ENCODE data around the gene SNRPA.

The SNRPA gene

DNA sequence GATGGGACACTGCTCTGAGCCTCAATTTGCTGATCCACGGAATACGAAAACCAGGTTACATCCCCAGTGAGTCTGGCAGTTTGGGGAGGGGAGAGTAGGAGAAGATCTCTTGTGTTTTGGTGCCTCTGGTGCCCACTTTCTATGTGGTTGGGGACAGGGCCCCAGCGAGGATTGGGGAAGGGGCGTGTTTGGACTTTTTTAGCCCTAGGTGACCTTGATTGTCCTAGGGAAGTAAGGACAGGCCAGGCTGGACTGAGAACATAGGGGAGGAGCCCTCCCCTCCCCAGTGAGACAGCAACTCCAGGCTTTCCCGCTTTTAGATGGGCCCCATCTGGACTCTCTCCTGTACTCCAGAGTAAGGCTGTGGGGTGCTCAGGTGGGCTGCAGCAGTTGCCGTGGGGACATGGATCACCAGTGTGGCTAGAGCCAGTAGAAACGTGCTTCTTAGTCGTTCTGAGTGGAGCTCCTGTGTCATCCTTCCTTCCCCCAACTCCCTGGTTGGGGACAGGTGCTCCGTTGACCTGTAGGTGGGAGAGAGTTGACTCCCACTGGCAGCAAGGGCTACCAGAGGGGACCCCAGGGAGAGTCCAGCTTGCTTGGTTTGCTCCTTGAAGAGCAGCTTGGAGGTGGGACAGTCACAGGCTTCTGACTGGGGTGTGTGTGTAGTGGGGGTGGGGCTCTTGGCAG is 52.3 kb downstream of the SNRPA start:
- no peak for DNase-seq (ENCODE audit: low read depth)
- TF ChIP-seq, protein P1, sequence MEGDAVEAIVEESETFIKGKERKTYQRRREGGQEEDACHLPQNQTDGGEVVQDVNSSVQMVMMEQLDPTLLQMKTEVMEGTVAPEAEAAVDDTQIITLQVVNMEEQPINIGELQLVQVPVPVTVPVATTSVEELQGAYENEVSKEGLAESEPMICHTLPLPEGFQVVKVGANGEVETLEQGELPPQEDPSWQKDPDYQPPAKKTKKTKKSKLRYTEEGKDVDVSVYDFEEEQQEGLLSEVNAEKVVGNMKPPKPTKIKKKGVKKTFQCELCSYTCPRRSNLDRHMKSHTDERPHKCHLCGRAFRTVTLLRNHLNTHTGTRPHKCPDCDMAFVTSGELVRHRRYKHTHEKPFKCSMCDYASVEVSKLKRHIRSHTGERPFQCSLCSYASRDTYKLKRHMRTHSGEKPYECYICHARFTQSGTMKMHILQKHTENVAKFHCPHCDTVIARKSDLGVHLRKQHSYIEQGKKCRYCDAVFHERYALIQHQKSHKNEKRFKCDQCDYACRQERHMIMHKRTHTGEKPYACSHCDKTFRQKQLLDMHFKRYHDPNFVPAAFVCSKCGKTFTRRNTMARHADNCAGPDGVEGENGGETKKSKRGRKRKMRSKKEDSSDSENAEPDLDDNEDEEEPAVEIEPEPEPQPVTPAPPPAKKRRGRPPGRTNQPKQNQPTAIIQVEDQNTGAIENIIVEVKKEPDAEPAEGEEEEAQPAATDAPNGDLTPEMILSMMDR (IDR thresholded peaks at IDR 0.05; ENCODE audit: low read depth, low read length, missing control alignments) = no peak
- peak overlapping the region; percentile 44 for H3K4me3 ChIP-seq (ENCODE audit: low read depth, low read length)

DNA sequence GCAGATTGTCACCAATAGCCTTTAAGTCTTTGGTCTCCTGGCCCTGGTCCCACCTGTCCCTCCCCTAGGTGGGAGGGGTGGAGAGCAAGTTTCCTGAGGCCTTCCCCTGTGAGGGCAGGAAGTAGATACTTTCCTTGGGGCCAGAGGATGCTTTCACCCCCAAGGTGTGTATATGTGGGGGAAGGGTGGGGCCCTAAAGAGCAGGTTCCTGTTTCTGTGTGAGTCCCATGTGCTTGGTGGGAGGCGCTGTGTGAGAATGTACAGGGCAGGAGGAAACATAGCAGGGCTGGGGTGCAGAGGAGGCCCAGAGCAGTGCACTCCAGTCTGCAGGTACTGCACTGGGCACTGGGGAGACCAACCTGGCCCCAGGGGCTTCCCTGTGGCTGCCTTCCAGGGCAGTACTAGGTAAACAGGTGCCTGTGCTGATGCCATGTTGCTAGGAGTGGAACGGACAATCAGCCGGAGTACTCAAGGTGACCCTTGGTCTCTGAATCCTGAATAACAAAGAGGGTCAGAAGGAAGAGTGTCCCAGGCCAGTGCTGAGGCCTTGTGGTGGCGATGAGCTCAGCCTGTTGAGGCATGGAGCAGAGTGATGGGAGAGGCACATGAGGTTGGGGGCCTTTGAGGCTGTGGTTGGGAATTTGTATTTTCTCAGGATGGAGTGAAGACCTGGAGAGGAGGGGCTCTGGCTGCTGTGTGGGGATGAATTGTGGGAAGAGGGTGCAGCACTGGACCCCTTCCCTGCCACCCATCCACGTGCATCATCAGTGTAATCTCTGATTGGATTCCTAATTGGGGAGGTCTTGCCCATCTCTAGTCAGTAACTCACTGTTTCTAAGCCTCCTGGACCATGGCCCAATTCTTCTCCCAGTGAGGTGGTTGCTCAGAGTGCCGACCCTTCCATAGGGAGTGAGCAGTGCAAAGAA is 53.1 kb downstream of the SNRPA start:
- no peak overlapping the region; the same call in 1 of the 2 replicates for H3K4me3 ChIP-seq (ENCODE audit: low read depth, low read length)
- DNase-seq (ENCODE audit: low read depth) = peak; percentile 79
- TF ChIP-seq, protein P1 (IDR thresholded peaks at IDR 0.05; ENCODE audit: low read depth, low read length, missing control alignments) = no peak

DNA sequence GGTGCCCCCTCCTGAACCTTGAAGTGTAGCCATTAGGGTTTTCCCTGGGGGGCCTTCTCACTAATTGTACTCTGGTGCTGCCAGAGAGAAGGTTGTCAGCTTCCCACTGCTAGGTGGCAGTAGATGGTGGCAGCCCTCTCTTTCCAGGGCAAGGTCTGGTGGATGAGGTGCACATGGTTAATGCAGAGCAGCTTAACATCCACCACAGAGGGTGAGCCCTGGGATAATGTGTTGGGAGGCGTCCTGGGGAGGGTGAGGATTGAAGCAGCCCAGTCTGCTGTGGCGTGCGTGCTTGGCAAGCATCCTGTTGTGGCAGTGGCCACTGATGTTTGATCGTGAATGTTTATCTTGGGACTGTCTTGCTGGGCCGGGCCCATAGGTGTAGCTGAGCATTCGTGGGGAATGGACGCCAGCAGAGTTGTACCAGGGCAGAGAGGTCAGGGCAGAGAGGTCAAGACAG is 53.8 kb downstream of the SNRPA start:
- no peak overlapping the region for H3K4me3 ChIP-seq (ENCODE audit: low read depth, low read length)
- TF ChIP-seq, protein P1 (IDR thresholded peaks at IDR 0.05; ENCODE audit: low read depth, low read length, missing control alignments) = no peak
- DNase-seq (ENCODE audit: low read depth) = no peak

DNA sequence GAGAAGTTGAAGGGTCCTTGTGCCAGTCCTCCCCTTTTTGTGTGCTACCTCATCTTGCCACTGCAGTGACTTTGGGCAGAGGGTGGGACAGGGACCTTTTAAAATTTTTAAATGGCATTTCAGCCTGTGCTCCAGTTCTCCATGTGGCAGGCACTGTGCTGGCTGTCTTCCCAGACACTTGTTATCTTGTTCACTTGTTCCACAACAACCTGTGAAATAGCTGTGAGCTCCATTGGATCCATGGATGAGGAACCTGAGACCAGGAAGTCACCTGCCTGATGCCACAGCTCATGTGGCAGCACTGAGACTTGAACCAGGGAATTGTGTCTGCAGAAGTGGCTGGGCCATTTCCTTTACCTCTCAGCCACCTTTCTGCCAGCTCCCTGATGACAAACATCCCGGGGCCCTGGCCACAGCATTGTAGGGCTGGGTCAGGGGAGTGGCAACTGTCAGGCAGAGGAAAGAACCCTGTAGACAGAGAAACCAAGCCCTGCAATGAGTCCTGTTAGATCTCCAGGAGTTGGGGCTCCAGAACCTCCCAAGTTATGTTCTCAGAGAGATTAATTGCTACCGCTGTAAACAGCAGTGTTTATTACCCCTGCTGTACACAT is 54.4 kb downstream of the SNRPA start:
- TF ChIP-seq, protein P1 (IDR thresholded peaks at IDR 0.05; ENCODE audit: low read depth, low read length, missing control alignments) = no peak
- H3K4me3 ChIP-seq (ENCODE audit: low read depth, low read length) = no peak overlapping the region
- DNase-seq (ENCODE audit: low read depth) = no peak

DNA sequence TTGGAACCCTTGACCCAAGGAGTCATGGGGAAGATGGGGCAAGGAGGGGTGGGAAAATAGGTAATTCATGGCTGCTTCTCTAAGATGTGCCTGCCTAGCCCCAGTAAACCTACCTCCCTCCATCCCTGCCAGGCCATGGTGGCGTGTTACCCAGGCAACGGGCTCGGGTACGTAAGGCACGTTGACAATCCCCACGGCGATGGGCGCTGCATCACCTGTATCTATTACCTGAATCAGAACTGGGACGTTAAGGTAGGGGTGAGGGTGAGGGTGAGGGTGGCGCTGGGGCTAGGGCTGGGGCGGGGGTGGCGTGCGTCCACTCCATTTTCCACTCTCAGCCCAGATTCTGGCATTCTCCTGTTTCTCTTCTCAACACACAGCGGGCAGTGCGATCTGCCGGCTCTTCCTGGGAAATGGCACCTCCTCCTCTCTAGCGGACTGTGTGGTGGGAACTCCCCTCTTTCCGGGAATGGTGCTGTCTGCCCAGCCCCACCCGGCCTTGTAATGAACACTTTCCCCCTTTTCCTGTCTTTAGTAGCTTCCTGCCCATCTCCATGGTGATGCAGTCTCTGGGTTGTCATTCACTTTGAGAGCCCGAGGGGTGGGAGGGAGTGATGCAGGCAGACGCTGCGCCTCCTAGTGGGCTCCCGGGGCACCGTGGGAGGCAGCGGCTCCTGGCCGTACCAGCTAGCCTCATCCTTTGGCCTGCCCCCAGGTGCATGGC is 55.6 kb downstream of the SNRPA start:
- TF ChIP-seq, protein P1 (IDR thresholded peaks at IDR 0.05; ENCODE audit: low read depth, low read length, missing control alignments) = peak; percentile 92
- no peak overlapping the region for H3K4me3 ChIP-seq (ENCODE audit: low read depth, low read length)
- no peak for DNase-seq (ENCODE audit: low read depth)

All from GM12864 (cell line).